Measurements from ENCODE around the gene CREB3L4.
"Not testable (repeated sequence)": the region's sequence is repeated elsewhere in the genome, so short reads cannot be mapped to it uniquely, and the experiment has no call there.

The CREB3L4 gene

DNA sequence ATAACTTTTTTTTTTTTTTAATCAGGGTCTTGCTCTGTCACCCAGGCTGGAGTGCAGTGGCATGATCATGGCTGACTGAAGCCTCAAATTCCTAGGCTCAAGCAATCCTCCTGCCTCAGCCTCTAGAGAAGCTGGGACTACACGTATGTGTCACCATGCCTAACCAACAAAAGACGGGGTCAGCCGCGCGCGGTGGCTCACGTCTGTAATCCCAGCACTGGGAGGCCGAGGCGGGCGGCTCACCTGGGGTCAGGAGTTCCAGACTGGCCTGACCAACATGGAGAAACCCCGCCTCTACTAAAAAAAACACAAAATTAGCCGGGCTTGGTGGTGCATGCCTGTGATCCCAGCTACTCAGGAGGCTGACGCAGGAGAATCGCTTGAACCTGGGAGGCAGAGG lies 44.8 kb downstream of the CREB3L4 start:
- DNase-seq; in situ Hi-C loops (cut with HindIII; ENCODE audit: low pct_ligation_motif_present, low pct_unique_long_range_greater_than_20kb, low sequenced_read_pairs): not testable (repeated sequence)

DNA sequence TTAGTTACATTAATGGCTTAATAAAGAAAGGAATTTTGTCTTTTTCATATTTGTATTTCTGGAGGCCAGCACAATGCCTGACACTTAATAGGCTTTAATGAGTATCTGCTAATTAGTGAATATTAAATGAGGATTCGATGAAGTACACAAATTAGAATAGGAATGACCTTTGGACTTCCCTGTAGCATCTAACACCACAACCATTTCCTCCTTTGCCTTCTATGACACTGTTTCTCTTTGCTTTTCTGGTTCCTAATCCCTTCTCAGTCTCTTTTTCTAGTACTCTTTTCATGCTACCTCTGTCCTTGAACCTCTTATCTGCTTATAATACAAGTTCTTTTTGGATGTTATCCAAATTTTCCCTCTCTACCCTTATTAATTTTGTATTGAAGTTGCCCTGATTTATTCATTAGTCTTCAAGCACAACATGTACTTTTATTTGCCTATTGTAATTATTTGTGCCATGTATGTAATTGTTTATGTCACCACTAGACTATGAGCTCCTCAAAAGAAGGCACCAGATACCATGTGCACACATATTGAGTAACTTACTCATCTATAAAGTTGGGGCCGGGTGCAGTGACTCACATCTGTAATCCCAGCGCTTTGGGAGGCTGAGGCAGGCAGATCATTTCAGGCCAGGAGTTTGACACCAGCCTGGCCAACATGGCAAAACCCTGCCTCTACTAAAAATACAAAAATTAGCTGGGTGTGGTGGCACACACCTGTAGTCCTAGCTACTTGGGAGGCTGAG lies 46.6 kb downstream of the CREB3L4 start:
- in situ Hi-C loops (cut with HindIII; ENCODE audit: low pct_ligation_motif_present, low pct_unique_long_range_greater_than_20kb, low sequenced_read_pairs) = no loop called here
- no peak for DNase-seq

DNA sequence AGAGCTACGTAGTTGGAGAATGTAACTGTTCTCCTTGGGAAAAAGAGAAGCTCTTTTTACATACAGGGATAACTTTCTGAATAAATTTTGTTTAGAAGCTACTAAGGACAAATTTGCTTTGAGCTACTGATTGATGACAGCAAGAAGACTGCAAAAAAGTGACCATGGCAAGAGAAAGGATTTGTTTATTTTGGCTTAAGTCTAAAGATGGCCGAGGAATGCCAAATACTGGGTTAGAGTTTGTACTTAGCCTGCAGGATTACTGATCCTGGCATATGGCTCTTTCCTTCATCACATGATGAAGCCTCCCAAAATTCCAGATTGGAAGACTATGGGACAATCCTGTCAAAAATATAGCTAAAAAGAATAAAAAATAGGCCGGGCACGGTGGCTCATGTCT lies 51.6 kb downstream of the CREB3L4 start:
- in situ Hi-C loops (cut with HindIII; ENCODE audit: low pct_ligation_motif_present, low pct_unique_long_range_greater_than_20kb, low sequenced_read_pairs) = no loop called here
- no peak for DNase-seq

DNA sequence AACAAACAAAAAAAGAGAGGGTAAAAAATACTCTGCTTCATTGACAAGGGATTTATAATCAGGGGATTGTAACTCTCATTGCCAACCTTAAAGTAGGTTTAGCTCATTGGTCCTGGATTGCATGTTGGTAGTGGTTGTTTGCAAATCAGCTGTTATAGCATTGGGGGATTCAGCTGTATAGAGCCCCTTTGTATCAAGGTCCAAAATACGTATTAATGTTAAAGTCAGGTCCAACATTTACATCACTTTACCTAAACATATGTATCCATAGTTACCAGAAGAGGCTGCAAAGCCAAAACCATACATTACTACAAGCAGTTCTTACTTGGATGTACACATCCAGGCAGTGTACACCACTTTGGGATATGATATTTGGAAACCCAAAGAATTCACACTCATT lies 52.2 kb downstream of the CREB3L4 start:
- no peak for DNase-seq
- in situ Hi-C loops (cut with HindIII; ENCODE audit: low pct_ligation_motif_present, low pct_unique_long_range_greater_than_20kb, low sequenced_read_pairs) = no loop called here
